Vagina (tissue), 2 donors: ENCODE data around the gene BGN. TPM values are rescaled to one million over a fixed set of nuclear protein-coding genes. Genes with fewer than 3 reads are reported as not detected.
A peak's percentile ranks its signal among the peaks of the same experiment; 100 is the strongest.

Source experiments
- DNase-seq, 2 donors: peaks; one replicate each; pipeline ENCODE4 v3.0.0-alpha.2; 2017; ENCODE audit errors: extremely low spot score in 2 of 2
- H3K27ac ChIP-seq: fragments of 200-600 bp; sonication (generic); one replicate; pipeline ENCODE4 v1.5.1; 2019
- H3K27me3 ChIP-seq: fragments of 200-600 bp; sonication (generic); one replicate; pipeline ENCODE4 v1.5.1; 2019
- H3K36me3 ChIP-seq, 2 donors: fragments of 200-600 bp; sonication (generic); one replicate each; pipeline ENCODE4 v1.5.1; 2017 to 2019
- H3K4me1 ChIP-seq: fragments of 200-600 bp; sonication (generic); one replicate; pipeline ENCODE4 v1.5.1; 2019
- H3K4me3 ChIP-seq, 2 donors: fragments of 200-600 bp; sonication (generic); 1 replicate in 1 of 2; 2 replicates in 1 of 2; pipeline ENCODE4 v1.5.1; 2016 to 2019
- H3K9me3 ChIP-seq: fragments of 200-600 bp; sonication (generic); one replicate; pipeline ENCODE4 v1.5.1; 2019
- POLR2A ChIP-seq, 2 donors: fragments of 450-650 bp; IDR thresholded peaks; one replicate each; pipeline ENCODE4 v1.6.1; 2017; ENCODE audit warnings: antibody characterized with exemption in 2 of 2, mild to moderate bottlenecking in 2 of 2, moderate library complexity in 2 of 2
- POLR2AphosphoS5 ChIP-seq, 2 donors: sonication (generic); formaldehyde crosslinking; IDR thresholded peaks; one replicate each; pipeline ENCODE4 v1.9.0; 2017; ENCODE audit warnings: antibody characterized with exemption in 2 of 2, mild to moderate bottlenecking in 2 of 2, low read depth in 1 of 2; ENCODE audit not compliant: insufficient read depth in 1 of 2
- intact Hi-C: fragments of 100-400 bp; cut with DNase I; formaldehyde crosslinking; loops from one replicate; pipeline ENCODE4 v1.15.1; 2023
- total RNA-seq: library from RNA; depleted of rRNA; stranded (reverse); fragments of >200 nt; gene quantifications from one replicate; pipeline ENCODE4 v1.2.3, GENCODE V29; 2016
- TF ChIP-seq, protein P1 (sequence below), 3 experiments: fragments of 450-650 bp in 2 of 3; fragments of 200-600 bp in 1 of 3; sonication (generic) in 1 of 3; IDR thresholded peaks; one replicate each; pipeline ENCODE4 v1.5.1; 2017 to 2019; ENCODE audit warnings: antibody characterized with exemption in 3 of 3, mild to moderate bottlenecking in 2 of 3, moderate library complexity in 2 of 3

BGN gene
- total RNA-seq, 1 donor from 2014 or later = 106 TPM

DNA sequence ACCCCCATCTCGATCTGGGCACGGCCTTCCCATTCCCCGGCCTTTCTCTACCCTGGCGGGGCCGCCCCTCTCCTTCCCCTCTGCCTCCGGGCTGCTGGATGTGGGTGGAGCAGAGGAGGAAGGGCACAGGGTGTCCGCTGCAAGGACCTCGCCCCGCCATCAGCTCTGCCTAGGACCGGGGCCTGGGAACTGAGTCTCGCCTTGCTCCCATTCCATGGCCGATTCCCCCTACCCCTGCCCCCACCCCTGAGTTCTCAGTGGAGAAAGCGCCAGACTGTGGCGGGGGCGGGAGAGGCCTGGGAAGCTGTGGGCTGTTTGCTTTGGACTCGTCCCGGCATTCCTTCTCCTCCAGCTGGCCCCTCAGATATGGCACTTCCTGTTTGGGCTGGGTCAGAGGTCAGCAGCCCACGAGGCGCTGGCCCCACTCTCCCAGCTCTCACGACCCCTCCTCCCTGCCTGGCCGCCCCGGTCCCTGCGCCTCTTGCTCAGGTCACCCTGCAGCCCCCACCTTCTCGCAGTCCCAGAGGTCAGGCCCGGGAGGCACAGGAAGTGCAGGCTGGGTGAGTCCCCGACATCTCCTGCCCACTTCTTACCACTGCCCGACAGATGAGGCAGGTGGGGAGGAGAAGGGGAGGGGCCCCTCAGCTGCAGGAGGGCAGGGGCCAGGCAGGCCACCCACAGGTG is 6.4 kb upstream of the BGN start:
- no peak for DNase-seq

DNA sequence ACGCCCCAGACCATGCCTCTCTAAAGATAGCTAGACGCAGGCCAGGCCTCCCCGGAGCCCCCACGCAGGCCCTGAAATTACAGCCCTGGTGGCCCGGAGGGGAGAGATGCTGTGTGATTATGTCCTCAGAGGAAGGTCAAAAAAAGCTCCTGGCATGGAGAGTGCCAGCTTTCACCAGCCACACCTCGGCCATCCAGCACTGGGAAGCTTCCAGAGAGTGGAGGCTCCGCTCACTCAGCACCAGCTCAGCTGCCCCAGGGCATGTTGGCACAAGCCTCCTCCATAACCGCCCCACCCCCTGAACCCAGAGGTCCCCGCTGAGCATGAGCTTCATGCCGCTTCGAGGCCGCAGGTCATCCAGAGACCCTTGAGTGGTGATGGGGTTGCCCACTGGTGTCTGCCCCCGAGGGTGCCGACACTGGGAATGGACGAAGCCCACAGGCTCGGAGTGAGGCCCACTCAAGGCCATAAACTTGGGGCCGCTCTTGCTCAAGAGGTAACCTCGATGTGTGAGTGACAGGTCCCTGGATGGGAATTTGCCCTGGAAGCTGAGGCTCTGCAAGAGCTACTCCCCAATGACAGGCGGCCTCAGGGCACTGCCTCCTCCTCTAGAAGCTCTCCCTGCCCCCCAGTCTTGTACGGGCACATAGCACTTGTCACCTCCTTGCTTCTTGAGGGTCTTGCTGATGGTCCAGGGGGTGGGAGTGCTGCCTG is 4.4 kb upstream of the BGN start:
- DNase-seq = no peak
- no peak for TF ChIP-seq POLR2A (IDR thresholded peaks at IDR 0.05)
- no peak overlapping the region for H3K4me3 ChIP-seq
- intact Hi-C loops = no loop called here
- H3K36me3 ChIP-seq = no peaks in the 10 kb centered on the region
- no peaks in the 10 kb centered on the region for H3K9me3 ChIP-seq
- H3K27ac ChIP-seq = no peak overlapping the region
- peaks cover 48% of the 10 kb centered on the region for H3K4me1 ChIP-seq
- no peaks in the 10 kb centered on the region for H3K27me3 ChIP-seq

More for the DNA sequence above, 6.4 kb upstream of the BGN start:
- intact Hi-C loops = no loop called here
- TF ChIP-seq POLR2AphosphoS5 (IDR thresholded peaks at IDR 0.05; ENCODE audit: insufficient read depth in 1 of 2, low read depth in 1 of 2) = no peak
- TF ChIP-seq POLR2A (IDR thresholded peaks at IDR 0.05) = no peak
- TF ChIP-seq, protein P1, sequence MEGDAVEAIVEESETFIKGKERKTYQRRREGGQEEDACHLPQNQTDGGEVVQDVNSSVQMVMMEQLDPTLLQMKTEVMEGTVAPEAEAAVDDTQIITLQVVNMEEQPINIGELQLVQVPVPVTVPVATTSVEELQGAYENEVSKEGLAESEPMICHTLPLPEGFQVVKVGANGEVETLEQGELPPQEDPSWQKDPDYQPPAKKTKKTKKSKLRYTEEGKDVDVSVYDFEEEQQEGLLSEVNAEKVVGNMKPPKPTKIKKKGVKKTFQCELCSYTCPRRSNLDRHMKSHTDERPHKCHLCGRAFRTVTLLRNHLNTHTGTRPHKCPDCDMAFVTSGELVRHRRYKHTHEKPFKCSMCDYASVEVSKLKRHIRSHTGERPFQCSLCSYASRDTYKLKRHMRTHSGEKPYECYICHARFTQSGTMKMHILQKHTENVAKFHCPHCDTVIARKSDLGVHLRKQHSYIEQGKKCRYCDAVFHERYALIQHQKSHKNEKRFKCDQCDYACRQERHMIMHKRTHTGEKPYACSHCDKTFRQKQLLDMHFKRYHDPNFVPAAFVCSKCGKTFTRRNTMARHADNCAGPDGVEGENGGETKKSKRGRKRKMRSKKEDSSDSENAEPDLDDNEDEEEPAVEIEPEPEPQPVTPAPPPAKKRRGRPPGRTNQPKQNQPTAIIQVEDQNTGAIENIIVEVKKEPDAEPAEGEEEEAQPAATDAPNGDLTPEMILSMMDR (IDR thresholded peaks at IDR 0.05) = no peak
- peaks cover 30% of the 10 kb centered on the region for H3K4me1 ChIP-seq
- peak overlapping the region; percentile 36 for H3K27ac ChIP-seq
- no peaks in the 10 kb centered on the region for H3K36me3 ChIP-seq
- no peaks in the 10 kb centered on the region for H3K9me3 ChIP-seq
- H3K4me3 ChIP-seq = no peak overlapping the region
- H3K27me3 ChIP-seq = no peaks in the 10 kb centered on the region

DNA sequence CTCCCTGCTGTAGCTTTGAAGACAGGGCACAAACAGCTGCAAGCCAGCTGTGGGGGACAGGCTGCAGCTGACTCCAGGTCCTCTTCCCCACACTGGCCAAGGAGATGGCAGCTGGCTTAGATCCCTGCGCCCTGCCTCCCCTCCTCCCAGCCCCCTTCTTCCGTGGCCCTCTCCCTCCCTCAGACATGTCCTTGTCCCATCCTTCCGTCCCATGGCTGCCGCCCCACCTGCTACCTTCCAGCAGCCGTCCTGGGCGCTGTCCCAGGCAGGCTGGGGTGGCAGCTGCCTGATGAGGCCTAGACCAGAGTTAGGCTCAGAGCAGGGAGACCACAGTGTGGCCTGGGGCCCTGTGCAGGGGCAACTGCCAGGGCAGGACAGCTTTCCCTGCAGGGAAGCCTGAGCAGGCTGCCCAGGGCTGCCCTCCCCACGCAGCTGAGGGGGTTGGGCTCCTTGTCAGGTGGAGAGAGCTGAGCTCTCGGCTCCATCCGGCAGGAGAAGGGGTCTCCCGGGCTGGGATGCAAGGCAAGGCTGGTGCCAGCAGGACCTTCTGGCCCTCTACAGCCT is 3.3 kb upstream of the BGN start:
- intact Hi-C loops = no loop called here
- no peak for DNase-seq
- peaks cover 59% of the 10 kb centered on the region for H3K4me1 ChIP-seq

DNA sequence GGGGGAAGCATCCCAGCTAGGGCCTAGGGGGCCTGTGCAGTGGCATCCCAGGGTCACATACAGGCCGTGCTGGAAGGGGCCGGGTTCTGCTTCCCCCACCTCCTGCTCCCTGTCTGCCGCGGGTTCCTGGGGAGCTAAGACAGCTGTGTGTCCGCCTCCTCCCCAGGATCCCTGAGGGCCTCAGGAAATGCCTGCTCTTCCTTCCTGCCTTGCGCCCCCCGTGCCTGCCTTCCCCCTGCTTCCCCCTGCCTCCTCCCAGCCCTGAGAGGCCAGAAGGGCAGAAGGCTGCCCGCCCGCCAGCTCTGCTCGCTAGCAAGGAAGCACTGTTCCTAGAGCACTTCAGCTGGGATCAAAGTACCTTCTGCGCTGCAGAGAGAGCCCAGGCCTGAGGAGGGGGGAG is 2.9 kb upstream of the BGN start:
- no peak for DNase-seq
- peaks cover 59% of the 10 kb centered on the region for H3K4me1 ChIP-seq
- TF ChIP-seq POLR2AphosphoS5 (IDR thresholded peaks at IDR 0.05; ENCODE audit: insufficient read depth in 1 of 2, low read depth in 1 of 2) (no peak), POLR2A (IDR thresholded peaks at IDR 0.05) (no peak)
- TF ChIP-seq, protein P1 (IDR thresholded peaks at IDR 0.05) = no peak
- H3K4me3 ChIP-seq = no peak overlapping the region
- intact Hi-C loops = no loop called here
- no peaks in the 10 kb centered on the region for H3K36me3 ChIP-seq
- H3K9me3 ChIP-seq = no peaks in the 10 kb centered on the region
- no peaks in the 10 kb centered on the region for H3K27me3 ChIP-seq
- H3K27ac ChIP-seq = no peak overlapping the region

More for the DNA sequence above, 3.3 kb upstream of the BGN start:
- Histone ChIP-seq H3K4me3 (no peak overlapping the region), H3K27ac (no peak overlapping the region), H3K36me3 (no peaks in the 10 kb centered on the region), H3K27me3 (no peaks in the 10 kb centered on the region), H3K9me3 (no peaks in the 10 kb centered on the region)
- TF ChIP-seq, protein P1 (IDR thresholded peaks at IDR 0.05) = no peak
- TF ChIP-seq POLR2AphosphoS5 (IDR thresholded peaks at IDR 0.05; ENCODE audit: insufficient read depth in 1 of 2, low read depth in 1 of 2) = no peak
- TF ChIP-seq POLR2A (IDR thresholded peaks at IDR 0.05) = no peak

DNA sequence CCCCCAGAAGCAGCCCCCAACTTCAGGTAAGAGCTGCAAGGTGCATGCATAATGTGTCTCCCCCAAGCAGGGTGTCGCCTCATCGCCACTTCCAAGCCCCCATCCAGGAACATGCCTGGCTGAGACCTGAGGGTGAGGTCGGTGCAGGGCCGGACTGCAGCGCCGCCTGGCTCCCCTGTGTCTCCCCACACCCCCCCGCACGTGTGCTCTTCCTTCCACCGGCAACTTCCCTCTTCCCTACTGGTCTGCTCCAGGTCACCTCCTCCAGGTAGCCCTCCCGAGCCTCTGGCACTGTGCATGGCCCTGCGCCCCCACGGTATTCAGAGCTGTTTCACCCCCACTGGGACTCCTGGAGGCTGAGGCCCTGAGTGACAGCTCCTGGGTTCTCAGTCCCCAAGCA is 2.2 kb upstream of the BGN start:
- no peak overlapping the region for H3K4me3 ChIP-seq
- H3K27me3 ChIP-seq = no peaks in the 10 kb centered on the region
- no peak for DNase-seq
- no peaks in the 10 kb centered on the region for H3K9me3 ChIP-seq
- peaks cover 55% of the 10 kb centered on the region for H3K4me1 ChIP-seq
- no peak for TF ChIP-seq POLR2A (IDR thresholded peaks at IDR 0.05)
- TF ChIP-seq POLR2AphosphoS5 (IDR thresholded peaks at IDR 0.05; ENCODE audit: insufficient read depth in 1 of 2, low read depth in 1 of 2) = no peak
- TF ChIP-seq, protein P1 (IDR thresholded peaks at IDR 0.05) = no peak
- no peak overlapping the region for H3K27ac ChIP-seq
- intact Hi-C loops = no loop called here
- H3K36me3 ChIP-seq = no peaks in the 10 kb centered on the region
